ENCODE data around the gene SLC2A11.

DNA sequence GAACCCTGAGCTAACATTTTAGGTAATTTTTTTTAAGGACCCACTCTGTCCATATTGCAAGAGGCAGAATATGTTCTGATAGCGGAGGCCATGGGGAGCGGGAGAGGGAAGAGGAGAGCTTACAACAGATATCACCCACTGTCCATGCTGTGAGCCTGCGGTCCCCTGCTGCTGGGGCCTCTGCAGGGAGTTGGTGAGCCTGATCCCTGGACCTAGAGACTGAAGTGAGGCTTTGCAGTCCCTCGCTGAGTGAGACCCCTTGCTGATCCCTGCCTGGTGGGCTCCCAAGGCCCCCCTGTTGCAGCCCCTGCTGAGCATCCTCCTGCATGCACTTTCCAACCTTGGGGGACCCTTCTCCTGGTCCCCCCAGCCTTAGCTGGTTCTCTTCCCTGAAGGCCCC is 49.0 kb downstream of the SLC2A11 start:
- TF ChIP-seq, protein P1, sequence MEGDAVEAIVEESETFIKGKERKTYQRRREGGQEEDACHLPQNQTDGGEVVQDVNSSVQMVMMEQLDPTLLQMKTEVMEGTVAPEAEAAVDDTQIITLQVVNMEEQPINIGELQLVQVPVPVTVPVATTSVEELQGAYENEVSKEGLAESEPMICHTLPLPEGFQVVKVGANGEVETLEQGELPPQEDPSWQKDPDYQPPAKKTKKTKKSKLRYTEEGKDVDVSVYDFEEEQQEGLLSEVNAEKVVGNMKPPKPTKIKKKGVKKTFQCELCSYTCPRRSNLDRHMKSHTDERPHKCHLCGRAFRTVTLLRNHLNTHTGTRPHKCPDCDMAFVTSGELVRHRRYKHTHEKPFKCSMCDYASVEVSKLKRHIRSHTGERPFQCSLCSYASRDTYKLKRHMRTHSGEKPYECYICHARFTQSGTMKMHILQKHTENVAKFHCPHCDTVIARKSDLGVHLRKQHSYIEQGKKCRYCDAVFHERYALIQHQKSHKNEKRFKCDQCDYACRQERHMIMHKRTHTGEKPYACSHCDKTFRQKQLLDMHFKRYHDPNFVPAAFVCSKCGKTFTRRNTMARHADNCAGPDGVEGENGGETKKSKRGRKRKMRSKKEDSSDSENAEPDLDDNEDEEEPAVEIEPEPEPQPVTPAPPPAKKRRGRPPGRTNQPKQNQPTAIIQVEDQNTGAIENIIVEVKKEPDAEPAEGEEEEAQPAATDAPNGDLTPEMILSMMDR (conservative IDR thresholded peaks at IDR 0.05; ENCODE audit: low read depth, low read length) = no peak
- TF ChIP-seq EZH2 (IDR thresholded peaks at IDR 0.05; ENCODE audit: borderline replicate concordance, low read depth, low read length, poor library complexity, severe bottlenecking) = no peak
